ENCODE results near the gene LAMTOR4. TPM values are rescaled to one million over a fixed set of nuclear protein-coding genes. Genes with fewer than 3 reads are reported as not detected.

LAMTOR4 gene
- total and polyA plus RNA-seq, 2 of the 13 experiments (the other 11 are each of a cell fraction or from before 2014, with no cell fraction given), result 115 to 118 TPM

DNA sequence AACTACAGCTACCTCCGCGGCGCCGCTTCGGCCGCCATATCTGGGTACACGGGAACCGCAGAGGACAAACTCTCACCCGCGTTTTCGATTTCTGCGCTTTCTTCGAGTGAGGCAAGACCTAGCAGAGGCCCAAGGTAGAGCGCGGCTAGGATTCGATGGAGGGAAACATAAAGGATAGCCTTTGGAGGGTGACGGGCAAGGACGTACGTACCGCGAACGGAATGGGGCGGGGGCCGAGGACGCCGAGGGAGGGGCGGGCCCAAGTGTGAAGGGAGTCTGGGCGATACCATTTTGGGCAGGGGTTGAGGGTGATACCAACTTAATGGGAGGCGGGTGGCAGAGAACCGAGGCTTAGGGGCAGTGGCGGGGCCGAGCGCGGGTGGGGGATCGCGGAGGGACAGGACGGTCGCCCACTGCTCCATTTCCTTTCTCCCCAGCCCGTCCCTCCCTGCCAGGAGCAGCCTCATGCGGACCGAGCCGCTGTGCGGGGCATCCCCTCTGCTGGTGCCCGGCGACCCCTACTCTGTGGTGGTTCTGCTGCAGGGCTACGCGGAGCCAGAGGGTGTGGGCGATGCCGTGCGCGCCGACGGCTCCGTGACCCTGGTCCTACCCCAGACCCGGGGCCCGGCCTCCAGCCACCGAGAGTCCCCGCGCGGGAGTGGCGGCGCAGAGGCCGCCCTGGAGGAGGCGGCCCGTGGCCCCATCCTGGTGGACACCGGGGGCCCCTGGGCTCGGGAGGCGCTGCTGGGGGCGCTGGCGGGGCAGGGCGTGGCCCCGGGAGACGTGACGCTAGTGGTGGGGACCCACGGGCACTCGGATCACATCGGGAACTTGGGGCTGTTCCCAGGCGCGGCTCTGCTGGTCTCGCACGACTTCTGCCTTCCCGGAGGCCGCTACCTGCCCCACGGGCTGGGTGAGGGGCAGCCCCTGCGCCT, 21.5 kb upstream of the LAMTOR4 start, which contains the start of gene MBLAC1 (continued):
- TF ChIP-seq ELK4 (CRISPR knock-in tag; IDR thresholded peaks at IDR 0.05; ENCODE audit: borderline replicate concordance) (no peak), ZNF550 (CRISPR knock-in tag; IDR thresholded peaks at IDR 0.05; ENCODE audit: borderline replicate concordance) (0 out of 2 replicates have a peak, but pooled peaks have one; percentile 22), MEF2D (CRISPR knock-in tag; IDR thresholded peaks at IDR 0.05) (peak; percentile 68), FLYWCH1 (CRISPR knock-in tag; IDR thresholded peaks at IDR 0.05) (0 out of 2 replicates have a peak, but pooled peaks have one; percentile 44), THAP7 (CRISPR knock-in tag; IDR thresholded peaks at IDR 0.05) (no peak; the same call in 1 of the 2 replicates), ZNF564 (CRISPR knock-in tag; IDR thresholded peaks at IDR 0.05) (no peak; the same call in 1 of the 2 replicates), ZNF557 (CRISPR knock-in tag; IDR thresholded peaks at IDR 0.05) (peak; percentile 31), ZHX1 (CRISPR knock-in tag; IDR thresholded peaks at IDR 0.05; ENCODE audit: low read depth) (no peak), ZMAT3 (CRISPR knock-in tag; conservative IDR thresholded peaks at IDR 0.05) (0 out of 2 replicates have a peak, but pooled peaks have one; percentile 15), MIER2 (CRISPR knock-in tag; IDR thresholded peaks at IDR 0.05) (no peak), THAP11 (CRISPR knock-in tag; IDR thresholded peaks at IDR 0.05) (peak; percentile 55)
- TF ChIP-seq, protein P1, sequence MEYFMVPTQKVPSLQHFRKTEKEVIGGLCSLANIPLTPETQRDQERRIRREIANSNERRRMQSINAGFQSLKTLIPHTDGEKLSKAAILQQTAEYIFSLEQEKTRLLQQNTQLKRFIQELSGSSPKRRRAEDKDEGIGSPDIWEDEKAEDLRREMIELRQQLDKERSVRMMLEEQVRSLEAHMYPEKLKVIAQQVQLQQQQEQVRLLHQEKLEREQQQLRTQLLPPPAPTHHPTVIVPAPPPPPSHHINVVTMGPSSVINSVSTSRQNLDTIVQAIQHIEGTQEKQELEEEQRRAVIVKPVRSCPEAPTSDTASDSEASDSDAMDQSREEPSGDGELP (IDR thresholded peaks at IDR 0.05; ENCODE audit: borderline replicate concordance, low read depth), result no peak
